HepG2 (cell line): ENCODE data around the gene MACROD2. TPM values are rescaled to one million over a fixed set of nuclear protein-coding genes. Genes with fewer than 3 reads are reported as not detected.

Source experiments
- ATAC-seq: fragments of 200-7000 bp; cut with Tn5 transposase; 3 replicates; pipeline ENCODE4 v1.9.1; 2020; ENCODE audit warnings: mild to moderate bottlenecking, moderate library complexity
- BruUV-seq: library from RNA; stranded (reverse); fragments of 400-500 nt; replicated peaks from 2 replicates; lab custom pipeline; 2021; lab: Mats Ljungman, UMichigan
- CTCF ChIA-PET: fragments of 300-600 bp; formaldehyde crosslinking; extraction: SDS; loops from one replicate; lab custom pipeline; 2021; ENCODE audit warnings: low total read pairs, inconsistent platforms, low intra/inter-chr PET ratio; lab: Yijun Ruan, JAX
- POLR2A ChIA-PET: fragments of 350-600 bp; sonication (Branson Sonifier 250); formaldehyde crosslinking; loops from one replicate; lab custom pipeline; 2020; ENCODE audit warnings: antibody characterized with exemption, inconsistent platforms; lab: Yijun Ruan, JAX
- DNase-seq: peaks from one replicate; pipeline ENCODE4 v3.0.0-alpha.2; 2015; ENCODE audit warnings: low spot score
- FAIRE-seq: peaks from 3 replicates; lab custom pipeline; 2011; peaks lifted over from hg19 to GRCh38; lab: Jason Lieb, UNC
- H2AFZ ChIP-seq: one replicate; pipeline ENCODE4 v1.6.1; 2011; ENCODE audit warnings: low read length, inconsistent platforms
- H3K27ac ChIP-seq: fragments of 300-600 bp; 3 replicates; pipeline ENCODE4 v1.8.0; 2011; ENCODE audit warnings: mixed run types, mild to moderate bottlenecking, mixed read lengths, low read length, inconsistent platforms; ENCODE audit not compliant: insufficient read depth; ENCODE audit errors: extremely low read length
- H3K27me3 ChIP-seq, 2 experiments: fragments of 200-600 bp in 1 of 2; 2 replicates in 1 of 2; 3 replicates in 1 of 2; pipeline versions ENCODE4 v1.6.0 to v1.8.0; 2011; ENCODE audit warnings: low read length in 2 of 2, mild to moderate bottlenecking in 2 of 2, moderate library complexity in 2 of 2, inconsistent platforms in 1 of 2; ENCODE audit not compliant: insufficient read depth in 2 of 2, control insufficient read depth in 1 of 2
- H3K36me3 ChIP-seq, 2 experiments: fragments of 200-600 bp in 1 of 2; replicated peaks in 1 of 2; 2 replicates in 1 of 2; 3 replicates in 1 of 2; pipeline versions ENCODE4 v1.5.1 to v1.8.0; 2011; ENCODE audit warnings: low read length in 2 of 2, inconsistent platforms in 1 of 2; ENCODE audit not compliant: insufficient read depth in 2 of 2, control insufficient read depth in 1 of 2
- H3K4me1 ChIP-seq: 2 replicates; pipeline ENCODE4 v1.5.1; 2012; ENCODE audit warnings: low read length, inconsistent platforms; ENCODE audit not compliant: insufficient read depth
- H3K4me2 ChIP-seq: 2 replicates; pipeline ENCODE4 v1.6.0; 2011; ENCODE audit warnings: low read depth, low read length, inconsistent platforms
- H3K4me3 ChIP-seq, 3 experiments: fragments of 200-600 bp in 1 of 3; sonication (generic), shearing (Covaris generic) in 1 of 3; replicated peaks in 1 of 3; 2 replicates each; pipeline ENCODE4 v1.5.1; 2011 to 2016; ENCODE audit warnings: low read length in 3 of 3, inconsistent platforms in 2 of 3, low read depth in 2 of 3, mild to moderate bottlenecking in 2 of 3, control low read depth in 1 of 3, mixed read lengths in 1 of 3; ENCODE audit not compliant: insufficient read depth in 1 of 3
- H3K79me2 ChIP-seq: one replicate; pipeline ENCODE4 v1.6.1; 2011; ENCODE audit warnings: low read length, inconsistent platforms; ENCODE audit not compliant: insufficient read depth
- H3K9ac ChIP-seq: 2 replicates; pipeline ENCODE4 v1.6.0; 2011; ENCODE audit warnings: mild to moderate bottlenecking, low read depth, low read length, inconsistent platforms; ENCODE audit not compliant: insufficient read depth
- H3K9me3 ChIP-seq: 2 replicates; pipeline ENCODE4 v1.5.1; 2012; ENCODE audit warnings: mild to moderate bottlenecking, low read length
- H4K20me1 ChIP-seq: 2 replicates; pipeline ENCODE4 v1.6.0; 2011; ENCODE audit warnings: inconsistent platforms, mild to moderate bottlenecking, low read length, moderate library complexity; ENCODE audit not compliant: insufficient read depth
- ATF1 ChIP-seq: IDR thresholded peaks from 2 replicates; pipeline ENCODE4 v1.6.1; 2016; ENCODE audit warnings: mild to moderate bottlenecking, control low read depth
- ZNF407 ChIP-seq: sonication (generic); formaldehyde crosslinking; IDR thresholded peaks from one replicate; pipeline ENCODE4 v1.5.1; 2020; ENCODE audit warnings: mild to moderate bottlenecking, missing genetic modification reagents; ENCODE audit errors: not compliant biosample characterization
- ZNF598 ChIP-seq: sonication (generic); formaldehyde crosslinking; IDR thresholded peaks from 2 replicates; pipeline ENCODE4 v1.5.1; 2020; ENCODE audit warnings: mild to moderate bottlenecking, missing genetic modification reagents, borderline replicate concordance
- ZNF781 ChIP-seq: sonication (generic); formaldehyde crosslinking; IDR thresholded peaks from 2 replicates; pipeline ENCODE4 v1.5.1; 2020; ENCODE audit warnings: borderline replicate concordance, mild to moderate bottlenecking, missing genetic modification reagents; ENCODE audit errors: not compliant biosample characterization
- WGBS: methylation state at CpG from one replicate; pipeline ENCODE4 v1.1.6; 2017; ENCODE audit warnings: low lambda C conversion rate; 5-methylcytosine and 5-hydroxymethylcytosine counted together
- in situ Hi-C: cut with HindIII; loops from 2 replicates; pipeline ENCODE4 v1.10.0; 2017; ENCODE audit warnings: low pct_unique_long_range_greater_than_20kb; ENCODE audit not compliant: extremely low pct_ligation_motif_present
- intact Hi-C: fragments of 100-400 bp; cut with micrococcal nuclease; formaldehyde crosslinking; loops from one replicate; pipeline ENCODE4 v1.10.0; 2022; ENCODE audit not compliant: unreplicated experiment
- polyA plus RNA-seq, 8 experiments: library from polyadenylated mRNA; depleted of rRNA in 3 of 8; stranded (reverse) in 7 of 8; unstranded in 1 of 8; fragments of >200 nt; fragmentation: Illumina TruSeq in 4 of 8; extraction: Trizol in 4 of 8; gene quantifications; 2 replicates each; pipeline versions ENCODE4 v1.2.1 to v1.2.3, GENCODE V29; 2011 to 2016; ENCODE audit warnings: low read depth in 4 of 8, missing spikeins in 1 of 8, mixed read lengths in 1 of 8; ENCODE audit not compliant: insufficient read depth in 1 of 8
- total RNA-seq, 5 experiments: library from RNA; depleted of rRNA; stranded (reverse); fragments of >200 nt; fragmentation: Illumina TruSeq; extraction: Trizol; gene quantifications; 2 replicates each; pipeline ENCODE4 v1.2.3, GENCODE V29; 2016; ENCODE audit warnings: low read depth in 1 of 5

Gene MACROD2
- total and polyA plus RNA-seq, 2 of the 13 experiments (the other 11 are each of a cell fraction or from before 2014, with no cell fraction given): 0.13 to 0.51 TPM

GRCh38 chr20:14673164-14673563 lies 677.8 kb downstream of the MACROD2 start (continued):
- TF ChIP-seq ZNF407 (CRISPR knock-in tag): no peak
- TF ChIP-seq ZNF781: no peak

- Histone ChIP-seq H3K4me3 (no peak overlapping the region), H3K79me2 (no peaks in the 10 kb centered on the region), H2AFZ (no peak overlapping the region), H4K20me1 (no peaks in the 10 kb centered on the region), H3K27me3 (no peaks in the 10 kb centered on the region), H3K4me1 (no peaks in the 10 kb centered on the region), H3K4me2 (no peak overlapping the region), H3K36me3 (no peaks in the 10 kb centered on the region), H3K9me3 (no peaks in the 10 kb centered on the region), H3K9ac (no peak overlapping the region), H3K27ac (no peak overlapping the region)
- 2% methylated on average over 2 of the region's 2 CpGs for whole genome bisulfite sequencing
- ChIA-PET POLR2A (no interaction called here), CTCF (no interaction called here)
- DNase-seq (no peak), ATAC-seq (no peak), FAIRE-seq (no peak)
- TF ChIP-seq ATF1 (CRISPR knock-in tag) (no peak), ZNF598 (CRISPR knock-in tag) (no peak)
- intact Hi-C loops (no loop called here), in situ Hi-C loops (no loop called here)
- BruUV-seq: no TSS peak
Measured at GRCh38 chr20:14677455-14677854, 682.1 kb downstream of the MACROD2 start.
